AG04450 (cell line): Measurements from ENCODE around the gene PCSK6. TPM values are rescaled to one million over a fixed set of nuclear protein-coding genes. Genes with fewer than 3 reads are reported as not detected.
"Not testable (repeated sequence)": the region's sequence is repeated elsewhere in the genome, so short reads cannot be mapped to it uniquely, and the experiment has no call there.

ENCODE experiments used
- CTCF ChIA-PET: fragments of 300-600, 350-600 bp; formaldehyde crosslinking; extraction: SDS; loops from one replicate; lab custom pipeline; 2022; ENCODE audit warnings: antibody characterized with exemption, inconsistent platforms; lab: Charles Lee
- POLR2A ChIA-PET: fragments of 350-600 bp; formaldehyde crosslinking; extraction: SDS; loops from one replicate; lab custom pipeline; 2021; ENCODE audit warnings: antibody characterized with exemption, inconsistent platforms; lab: Yijun Ruan, JAX
- DNase-seq: peaks from one replicate; pipeline ENCODE4 v3.0.0-alpha.2; 2011; ENCODE audit warnings: low read depth, low spot score
- H3K27ac ChIP-seq: one replicate; pipeline ENCODE4 v1.5.1; 2012; ENCODE audit warnings: low read depth, low read length, control low read depth
- H3K27me3 ChIP-seq: one replicate; pipeline ENCODE4 v1.6.0; 2012; ENCODE audit warnings: low read length; ENCODE audit not compliant: control insufficient read depth, insufficient read depth
- H3K4me3 ChIP-seq: 2 replicates; pipeline ENCODE4 v1.5.1; 2011; ENCODE audit warnings: mild to moderate bottlenecking, low read depth, low read length, control low read depth
- H3K9me3 ChIP-seq: 2 replicates; pipeline ENCODE4 v1.5.1; 2012; ENCODE audit warnings: low read length; ENCODE audit not compliant: control insufficient read depth, insufficient read depth
- polyA plus RNA-seq: library from polyadenylated mRNA; depleted of rRNA; stranded (reverse); fragments of >200 nt; gene quantifications from 2 replicates; pipeline ENCODE4 v1.2.3, GENCODE V29; 2011
- TF ChIP-seq, protein P1 (sequence below): IDR thresholded peaks from 2 replicates; pipeline ENCODE4 v1.5.1; 2011; ENCODE audit warnings: low read depth, low read length, control low read depth, inconsistent platforms

Gene PCSK6
- polyA plus RNA-seq, 1 experiment = 0.06 TPM

DNA sequence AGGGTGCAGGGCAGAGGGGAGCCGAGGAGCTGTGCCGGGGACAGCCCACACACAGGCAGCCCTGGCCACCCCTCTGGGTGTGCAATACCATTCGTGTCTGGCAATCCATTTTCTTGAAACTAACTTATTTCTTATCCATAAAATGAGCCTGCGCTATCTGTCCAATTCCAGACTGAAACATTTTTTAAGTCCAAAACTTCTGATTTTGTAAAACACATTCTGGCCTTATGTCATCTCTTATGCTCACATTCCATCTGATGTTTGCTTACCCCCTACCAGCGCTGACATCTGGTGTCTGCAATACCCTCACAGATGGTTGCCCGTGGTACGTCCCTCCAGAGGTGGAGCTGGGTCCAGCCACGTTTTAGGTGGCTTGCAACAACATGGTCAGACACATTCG, 31.8 kb downstream of the PCSK6 start:
- ChIA-PET POLR2A (no interaction called here), CTCF (no interaction called here)
- Histone ChIP-seq H3K4me3 (no peak overlapping the region), H3K9me3 (no peaks in the 10 kb centered on the region; the same call in 1 of the 2 replicates), H3K27ac (no peak overlapping the region), H3K27me3 (peaks cover 8% of the 10 kb centered on the region)
- TF ChIP-seq, protein P1, sequence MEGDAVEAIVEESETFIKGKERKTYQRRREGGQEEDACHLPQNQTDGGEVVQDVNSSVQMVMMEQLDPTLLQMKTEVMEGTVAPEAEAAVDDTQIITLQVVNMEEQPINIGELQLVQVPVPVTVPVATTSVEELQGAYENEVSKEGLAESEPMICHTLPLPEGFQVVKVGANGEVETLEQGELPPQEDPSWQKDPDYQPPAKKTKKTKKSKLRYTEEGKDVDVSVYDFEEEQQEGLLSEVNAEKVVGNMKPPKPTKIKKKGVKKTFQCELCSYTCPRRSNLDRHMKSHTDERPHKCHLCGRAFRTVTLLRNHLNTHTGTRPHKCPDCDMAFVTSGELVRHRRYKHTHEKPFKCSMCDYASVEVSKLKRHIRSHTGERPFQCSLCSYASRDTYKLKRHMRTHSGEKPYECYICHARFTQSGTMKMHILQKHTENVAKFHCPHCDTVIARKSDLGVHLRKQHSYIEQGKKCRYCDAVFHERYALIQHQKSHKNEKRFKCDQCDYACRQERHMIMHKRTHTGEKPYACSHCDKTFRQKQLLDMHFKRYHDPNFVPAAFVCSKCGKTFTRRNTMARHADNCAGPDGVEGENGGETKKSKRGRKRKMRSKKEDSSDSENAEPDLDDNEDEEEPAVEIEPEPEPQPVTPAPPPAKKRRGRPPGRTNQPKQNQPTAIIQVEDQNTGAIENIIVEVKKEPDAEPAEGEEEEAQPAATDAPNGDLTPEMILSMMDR = no peak
- no peak for DNase-seq

DNA sequence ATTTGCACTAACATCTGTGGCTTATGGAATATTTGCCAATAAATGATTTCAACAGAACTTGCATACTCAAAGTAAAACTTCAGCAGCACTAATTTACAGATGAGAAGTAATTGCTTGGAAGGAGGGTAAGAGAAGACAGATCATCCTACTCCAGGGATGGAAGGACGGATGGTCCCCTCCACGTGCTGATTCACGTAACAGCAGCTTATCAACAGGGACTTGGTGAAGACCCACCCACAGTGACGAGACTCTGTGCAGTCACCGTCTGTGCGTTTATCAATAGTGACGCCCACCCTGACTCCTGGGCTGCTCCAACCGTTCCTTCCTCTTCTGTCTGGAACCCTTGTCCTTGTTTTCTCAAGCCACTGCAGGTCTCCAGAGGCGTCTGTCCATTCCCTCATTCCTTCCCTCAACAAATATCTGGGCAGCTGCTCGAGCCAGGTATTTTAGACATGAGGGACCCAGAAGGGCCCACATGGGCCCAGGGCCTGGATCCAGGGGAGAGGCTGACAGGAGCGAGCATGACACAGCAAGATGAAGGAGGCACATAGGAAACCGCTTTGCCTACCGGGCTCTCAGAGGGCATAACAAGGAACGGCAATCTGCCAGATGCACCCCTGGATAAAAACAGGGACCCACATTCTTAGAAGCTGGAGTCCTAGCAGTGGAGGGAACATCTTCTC, 33.3 kb downstream of the PCSK6 start:
- Histone ChIP-seq H3K27me3 (peaks cover 12% of the 10 kb centered on the region), H3K4me3 (no peak overlapping the region), H3K27ac (no peak overlapping the region), H3K9me3 (no peaks in the 10 kb centered on the region; the same call in 1 of the 2 replicates)
- POLR2A ChIA-PET = no interaction called here
- TF ChIP-seq, protein P1 = no peak
- CTCF ChIA-PET = no interaction called here
- DNase-seq = no peak

GRCh38 chr15:101455291-101456025, 34.0 kb downstream of the PCSK6 start:
- POLR2A ChIA-PET = no interaction called here
- H3K4me3 ChIP-seq = no peak overlapping the region
- no peak overlapping the region for H3K27ac ChIP-seq
- DNase-seq = no peak
- TF ChIP-seq, protein P1 = no peak
- CTCF ChIA-PET = no interaction called here
- no peaks in the 10 kb centered on the region; the same call in 1 of the 2 replicates for H3K9me3 ChIP-seq
- peaks cover 13% of the 10 kb centered on the region for H3K27me3 ChIP-seq

DNA sequence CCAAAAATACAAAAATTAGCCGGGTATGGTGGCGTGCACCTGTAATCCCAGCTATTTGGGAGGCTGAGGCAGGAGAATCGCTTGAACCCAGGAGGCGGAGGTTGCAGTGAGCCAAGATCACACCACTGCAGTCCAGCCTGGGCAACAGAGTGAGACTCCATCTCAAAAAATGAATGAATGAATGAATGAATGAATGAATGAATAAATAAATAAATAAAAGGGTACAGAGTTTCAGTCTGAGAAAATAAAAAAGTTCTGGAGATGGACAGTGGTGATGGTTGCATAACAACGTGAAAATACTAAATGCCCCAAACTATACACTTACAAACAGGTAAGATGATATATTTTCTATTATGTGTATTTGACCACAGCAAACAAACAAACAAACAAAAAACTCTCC, 34.7 kb downstream of the PCSK6 start:
- peaks cover 13% of the 10 kb centered on the region for H3K27me3 ChIP-seq
- DNase-seq, H3K27ac ChIP-seq, CTCF ChIA-PET, H3K9me3 ChIP-seq, POLR2A ChIA-PET, H3K4me3 ChIP-seq: not testable (repeated sequence)

- no peaks in the 10 kb centered on the region; the same call in 1 of the 2 replicates for H3K9me3 ChIP-seq
- peaks cover 13% of the 10 kb centered on the region for H3K27me3 ChIP-seq
- no peak for DNase-seq
- TF ChIP-seq, protein P1 = no peak
- POLR2A ChIA-PET = no interaction called here
- H3K27ac ChIP-seq = no peak overlapping the region
- no peak overlapping the region for H3K4me3 ChIP-seq
- CTCF ChIA-PET = interaction anchor here (0.6 kb wide), 1 partner anchor 152 kb away, joined by 8 read pairs; no protein-coding TSS in a partner anchor
Measured at GRCh38 chr15:101454365-101454764, 35.1 kb downstream of the PCSK6 start.
